K562 (cell line): ENCODE measurements around the gene KRT33A. TPM values are rescaled to one million over a fixed set of nuclear protein-coding genes. Genes with fewer than 3 reads are reported as not detected.

Experiments used
- ATAC-seq: fragments of 200-7000 bp; cut with Tn5 transposase; 3 replicates; pipeline ENCODE4 v1.9.1; 2020; ENCODE audit warnings: moderate library complexity
- BruUV-seq: library from RNA; stranded (reverse); fragments of 400-500 nt; replicated peaks from 2 replicates; lab custom pipeline; 2021; lab: Mats Ljungman, UMichigan
- CTCF ChIA-PET: fragments of 300-600 bp; formaldehyde crosslinking; extraction: SDS; loops from one replicate; lab custom pipeline; 2021; ENCODE audit warnings: low intra/inter-chr PET ratio; lab: Yijun Ruan, JAX
- POLR2A ChIA-PET: fragments of 300-600, 350-650 bp; sonication (Branson Sonifier 250); formaldehyde crosslinking; extraction: SDS; loops from one replicate; lab custom pipeline; 2021; ENCODE audit warnings: antibody characterized with exemption, inconsistent platforms; lab: Yijun Ruan, JAX
- DNase-seq, 4 experiments: peaks; one replicate each; pipeline versions ENCODE4 v3.0.0 to v3.0.0-alpha.2; 2011 to 2018; ENCODE audit warnings: low spot score in 3 of 4, mixed read lengths in 3 of 4; ENCODE audit errors: extremely low read depth in 1 of 4
- FAIRE-seq: peaks from 2 replicates; lab custom pipeline; 2011; peaks lifted over from hg19 to GRCh38; lab: Jason Lieb, UNC
- H2AFZ ChIP-seq: 2 replicates; pipeline ENCODE4 v1.6.0; 2011; ENCODE audit warnings: low read depth, low read length, control low read depth, inconsistent platforms
- H3K27ac ChIP-seq: fragments of 200-600 bp; 3 replicates; pipeline ENCODE4 v1.8.0; 2011; ENCODE audit warnings: low read depth, mild to moderate bottlenecking, control low read depth, inconsistent platforms, low read length, moderate library complexity, mixed read lengths; ENCODE audit errors: extremely low read depth
- H3K27me3 ChIP-seq, 2 experiments: fragments of 300-600 bp in 1 of 2; 2 replicates in 1 of 2; 3 replicates in 1 of 2; pipeline versions ENCODE4 v1.6.0 to v1.8.0; 2011; ENCODE audit warnings: inconsistent platforms in 2 of 2, low read length in 2 of 2, mild to moderate bottlenecking in 1 of 2, mixed read lengths in 1 of 2, moderate library complexity in 1 of 2; ENCODE audit not compliant: control insufficient read depth in 2 of 2, insufficient read depth in 2 of 2
- H3K36me3 ChIP-seq: fragments of 300-600 bp; 3 replicates; pipeline ENCODE4 v1.8.0; 2011; ENCODE audit warnings: mild to moderate bottlenecking, low read length, inconsistent platforms; ENCODE audit not compliant: control insufficient read depth, insufficient read depth
- H3K4me1 ChIP-seq, 2 experiments: fragments of 200-600 bp in 1 of 2; replicated peaks in 1 of 2; 2 replicates in 1 of 2; 3 replicates in 1 of 2; pipeline versions ENCODE4 v1.5.1 to v1.8.0; 2011; ENCODE audit warnings: inconsistent platforms in 2 of 2, low read length in 2 of 2, mild to moderate bottlenecking in 1 of 2, mixed read lengths in 1 of 2, moderate library complexity in 1 of 2; ENCODE audit not compliant: control insufficient read depth in 2 of 2, insufficient read depth in 2 of 2
- H3K4me2 ChIP-seq: 2 replicates; pipeline ENCODE4 v1.6.1; 2011; ENCODE audit warnings: low read length, control low read depth, inconsistent platforms, mixed read lengths; ENCODE audit not compliant: insufficient read depth
- H3K4me3 ChIP-seq: fragments of 200-600 bp; sonication (generic), shearing (Covaris generic); 2 replicates; pipeline ENCODE4 v1.5.1; 2016; ENCODE audit warnings: control low read depth, inconsistent platforms
- H3K79me2 ChIP-seq: fragments of 200-600 bp; 3 replicates; pipeline ENCODE4 v1.8.0; 2011; ENCODE audit warnings: low read length, inconsistent platforms; ENCODE audit not compliant: control insufficient read depth, insufficient read depth
- H3K9ac ChIP-seq, 2 experiments: 2 replicates each; pipeline versions ENCODE4 v1.6.0 to v1.6.1; 2011; ENCODE audit warnings: low read depth in 2 of 2, low read length in 2 of 2, control low read depth in 1 of 2, inconsistent platforms in 1 of 2, mild to moderate bottlenecking in 1 of 2, mixed read lengths in 1 of 2; ENCODE audit not compliant: insufficient read depth in 1 of 2
- H3K9me1 ChIP-seq: one replicate; pipeline ENCODE4 v1.6.0; 2011; ENCODE audit warnings: inconsistent platforms, mild to moderate bottlenecking, low read length, moderate library complexity; ENCODE audit not compliant: control insufficient read depth, insufficient read depth
- H3K9me3 ChIP-seq: replicated peaks from 2 replicates; pipeline ENCODE4 v1.5.1; 2011; ENCODE audit warnings: low read depth, low read length, inconsistent platforms; ENCODE audit not compliant: control insufficient read depth, insufficient read depth
- H4K20me1 ChIP-seq: replicated peaks from 2 replicates; pipeline ENCODE4 v1.6.1; 2011; ENCODE audit warnings: low read length, inconsistent platforms, mixed read lengths; ENCODE audit not compliant: control insufficient read depth, insufficient read depth
- ID3 ChIP-seq, 2 experiments: fragments of 250-450 bp in 1 of 2; fragments of 450-650 bp in 1 of 2; sonication (Bioruptor Pico) in 1 of 2; IDR thresholded peaks; 2 replicates each; pipeline versions ENCODE4 v1.6.1 to v1.8.0; 2016 to 2021; ENCODE audit warnings: mild to moderate bottlenecking in 2 of 2, moderate library complexity in 2 of 2, missing compliant biosample characterization in 1 of 2, missing genetic modification characterization in 1 of 2
- PATZ1 ChIP-seq: fragments of 250-450 bp; sonication (Bioruptor Pico); IDR thresholded peaks from 2 replicates; pipeline ENCODE4 v1.5.0; 2020; ENCODE audit warnings: mild to moderate bottlenecking, borderline replicate concordance
- PHF8 ChIP-seq: fragments of 200-600 bp; sonication (generic); IDR thresholded peaks from 2 replicates; pipeline ENCODE4 v1.6.1; 2012; ENCODE audit warnings: mixed run types, mild to moderate bottlenecking, inconsistent platforms, low read length, moderate library complexity, borderline replicate concordance
- POLR2B ChIP-seq: fragments of 450-650 bp; IDR thresholded peaks from 2 replicates; pipeline ENCODE4 v1.6.1; 2018; ENCODE audit warnings: low read depth; ENCODE audit not compliant: partially characterized antibody
- PRPF4 ChIP-seq: fragments of 200-400 bp; formaldehyde crosslinking; IDR thresholded peaks from one replicate; pipeline ENCODE4 v1.6.1; 2017; ENCODE audit warnings: low read length, low read depth, mild to moderate bottlenecking; ENCODE audit not compliant: insufficient read depth, poor library complexity, severe bottlenecking
- RBM15 ChIP-seq: fragments of 200-400 bp; formaldehyde crosslinking; IDR thresholded peaks from 2 replicates; pipeline ENCODE4 v1.6.1; 2018; ENCODE audit warnings: mild to moderate bottlenecking, low read length, moderate library complexity; ENCODE audit not compliant: insufficient read depth
- SMAD2 ChIP-seq: fragments of 150-350 bp; IDR thresholded peaks from 2 replicates; pipeline ENCODE4 v1.6.1; 2014; ENCODE audit warnings: low read depth, mild to moderate bottlenecking, low read length
- STAT6 ChIP-seq: sonication (generic); formaldehyde crosslinking; IDR thresholded peaks from 2 replicates; pipeline ENCODE4 v1.8.1; 2023; ENCODE audit warnings: mild to moderate bottlenecking, missing genetic modification reagents
- THAP7 ChIP-seq: fragments of 250-450 bp; sonication (Bioruptor Pico); IDR thresholded peaks from 2 replicates; pipeline ENCODE4 v1.5.0; 2021
- ZBTB7A ChIP-seq: IDR thresholded peaks from 2 replicates; pipeline ENCODE4 v1.6.1; 2011; ENCODE audit warnings: low read depth, mild to moderate bottlenecking, low read length, moderate library complexity, borderline replicate concordance; ENCODE audit not compliant: control insufficient read depth
- ZNF512 ChIP-seq: IDR thresholded peaks from 2 replicates; pipeline ENCODE4 v1.6.1; 2016; ENCODE audit warnings: missing genetic modification characterization, missing compliant biosample characterization
- ZNF699 ChIP-seq: fragments of 250-450 bp; sonication (Bioruptor Pico); IDR thresholded peaks from 2 replicates; pipeline ENCODE4 v1.8.0; 2021; ENCODE audit warnings: mild to moderate bottlenecking, moderate library complexity; ENCODE audit not compliant: insufficient replicate concordance
- WGBS: fragments of 100-300 bp; shearing (Covaris generic); methylation state at CpG from one replicate; pipeline ENCODE4 v1.1.6; 2016; ENCODE audit warnings: low coverage, mixed read lengths; ENCODE audit not compliant: insufficient coverage; ENCODE audit errors: missing lambda C conversion rate; 5-methylcytosine and 5-hydroxymethylcytosine counted together
- in situ Hi-C: fragments of 300-500 bp; cut with MboI; formaldehyde crosslinking; loops from 4 replicates; pipeline ENCODE4 v1.15.0; 2018; ENCODE audit warnings: inconsistent platforms, mixed read lengths
- intact Hi-C: fragments of 100-400 bp; cut with micrococcal nuclease; formaldehyde crosslinking; loops from 2 replicates; pipeline ENCODE4 v1.14.2; 2022
- polyA plus RNA-seq, 8 experiments: library from polyadenylated mRNA; depleted of rRNA in 4 of 8; stranded (reverse) in 5 of 8; unstranded in 3 of 8; fragments of >200 nt; fragmentation: Nextera tagmentation in 2 of 8; fragmentation: Illumina TruSeq in 1 of 8; extraction: Ambion mirVana in 2 of 8; extraction: Trizol in 1 of 8; gene quantifications; 2 replicates each; pipeline versions ENCODE4 v1.2.1 to v1.2.3, GENCODE V29; 2011 to 2014; ENCODE audit warnings: inconsistent platforms in 1 of 8, missing spikeins in 1 of 8
- total RNA-seq, 7 experiments: library from RNA; depleted of rRNA in 6 of 7; stranded (reverse); fragments of >200 nt in 6 of 7; fragmentation: Illumina TruSeq in 2 of 7; extraction: Trizol in 2 of 7; gene quantifications; 2 replicates each; pipeline versions ENCODE4 v1.2.1 to v1.2.3, GENCODE V29; 2011 to 2021; ENCODE audit warnings: low replicate concordance in 1 of 7

KRT33A gene
- total and polyA plus RNA-seq, 9 of the 15 experiments (the other 6 are each of a cell fraction or from before 2014, with no cell fraction given) = not detected

GRCh38 chr17:41360296-41360995 lies 9.8 kb upstream of the KRT33A start:
- no peak overlapping the region for H2AFZ ChIP-seq
- H3K27me3 ChIP-seq = peaks cover 3 to 5% of the 10 kb centered on the region in 2 experiments; a peak in 2 of 5 replicates
- BruUV-seq = no TSS peak
- WGBS = 1% methylated on average over 5 of the region's 5 CpGs
- in situ Hi-C loops = no loop called here
- FAIRE-seq = no peak
- H4K20me1 ChIP-seq = no peaks in the 10 kb centered on the region
- no peak for DNase-seq
- H3K9me3 ChIP-seq = no peaks in the 10 kb centered on the region
- H3K4me2 ChIP-seq = no peak overlapping the region
- H3K9ac ChIP-seq = no peak overlapping the region
- POLR2A ChIA-PET = interaction anchor here (0.8 kb wide), 1 partner anchor 10 kb away, joined by 3 read pairs; no protein-coding TSS in a partner anchor
- no peaks in the 10 kb centered on the region for H3K9me1 ChIP-seq
- CTCF ChIA-PET = no interaction called here
- H3K36me3 ChIP-seq = no peaks in the 10 kb centered on the region
- no peak overlapping the region for H3K4me3 ChIP-seq
- no peaks in the 10 kb centered on the region for H3K79me2 ChIP-seq
- no peak overlapping the region for H3K27ac ChIP-seq
- intact Hi-C loops = no loop called here
- ATAC-seq = no peak
- H3K4me1 ChIP-seq = no peaks in the 10 kb centered on the region
- TF ChIP-seq ID3 (CRISPR knock-in tag; IDR thresholded peaks at IDR 0.05) = no peak
- no peak for TF ChIP-seq ID3 (tag; IDR thresholded peaks at IDR 0.05)
- TF ChIP-seq RBM15 = no peak
- no peak for TF ChIP-seq PRPF4
- no peak for TF ChIP-seq POLR2B
- TF ChIP-seq ZNF699 = no peak
- TF ChIP-seq SMAD2 = no peak
- TF ChIP-seq ZNF512 = no peak
- no peak for TF ChIP-seq ZBTB7A
- TF ChIP-seq PATZ1 (CRISPR knock-in tag) = no peak
- no peak for TF ChIP-seq THAP7 (CRISPR knock-in tag)
- TF ChIP-seq STAT6 (CRISPR knock-in tag) = no peak
- TF ChIP-seq PHF8 = no peak
